OCI-LY3 (cell line): Measurements from ENCODE around the gene TNIP1.

Experiments
- H2AFZ ChIP-seq: fragments of 200-600, 300-600 bp; shearing (Covaris generic); 2 replicates; pipeline ENCODE4 v1.6.0; 2014; ENCODE audit warnings: antibody characterized with exemption, low read depth, low read length
- H3K27ac ChIP-seq: fragments of 200-600, 300-600 bp; sonication (generic); 2 replicates; pipeline ENCODE4 v1.5.1; 2014; ENCODE audit warnings: mild to moderate bottlenecking, low read length, moderate library complexity, mixed read lengths
- H3K27me3 ChIP-seq: fragments of 200-600, 300-600 bp; sonication (generic); 2 replicates; pipeline ENCODE4 v1.6.1; 2014; ENCODE audit warnings: low read depth, low read length, mixed read lengths
- H3K36me3 ChIP-seq: fragments of 200-600, 300-600 bp; sonication (generic); replicated peaks from 2 replicates; pipeline ENCODE3; 2014; ENCODE audit warnings: low read depth, low read length, mixed read lengths
- H3K4me1 ChIP-seq: fragments of 300-600, 200-600 bp; sonication (generic); 2 replicates; pipeline ENCODE4 v1.6.1; 2014; ENCODE audit warnings: low read length, mixed read lengths
- H3K4me2 ChIP-seq: fragments of 200-600, 300-600 bp; sonication (generic); 2 replicates; pipeline ENCODE4 v1.6.1; 2014; ENCODE audit warnings: low read length, mixed read lengths
- H3K4me3 ChIP-seq: fragments of 300-600, 200-600 bp; sonication (generic); 2 replicates; pipeline ENCODE4 v1.5.1; 2014; ENCODE audit warnings: antibody characterized with exemption, mild to moderate bottlenecking, low read length, moderate library complexity
- H3K79me2 ChIP-seq: fragments of 300-600, 200-600 bp; shearing (Covaris generic); 2 replicates; pipeline ENCODE4 v1.6.1; 2014; ENCODE audit warnings: mild to moderate bottlenecking, low read length, mixed read lengths
- H3K9ac ChIP-seq: fragments of 300-600, 200-600 bp; shearing (Covaris generic); 2 replicates; pipeline ENCODE4 v1.6.0; 2014; ENCODE audit warnings: mild to moderate bottlenecking, low read length, moderate library complexity
- H3K9me3 ChIP-seq: fragments of 200-600, 300-600 bp; shearing (Covaris generic); 2 replicates; pipeline ENCODE4 v1.6.1; 2014; ENCODE audit warnings: low read length, mixed read lengths; ENCODE audit not compliant: insufficient read depth
- H4K20me1 ChIP-seq: fragments of 200-600, 300-600 bp; sonication (generic); 2 replicates; pipeline ENCODE4 v1.6.1; 2016; ENCODE audit warnings: low read length, mixed read lengths; ENCODE audit not compliant: insufficient read depth
- CTCF ChIP-seq: fragments of 200-600, 300-600 bp; sonication (generic); IDR thresholded peaks from 2 replicates; pipeline ENCODE4 v1.5.1; 2014; ENCODE audit warnings: antibody characterized with exemption, low read length, low read depth
- EZH2phosphoT487 ChIP-seq: fragments of 200-600 bp; shearing (Covaris generic); IDR thresholded peaks from 2 replicates; pipeline ENCODE4 v1.6.1; 2018; ENCODE audit warnings: antibody characterized with exemption, mixed run types, low read depth

TNIP1 gene

GRCh38 chr5:151115272-151115905 is 34.6 kb upstream of the TNIP1 start:
- H2AFZ ChIP-seq = no peak overlapping the region
- H3K36me3 ChIP-seq = no peaks in the 10 kb centered on the region
- H4K20me1 ChIP-seq = no peaks in the 10 kb centered on the region

DNA sequence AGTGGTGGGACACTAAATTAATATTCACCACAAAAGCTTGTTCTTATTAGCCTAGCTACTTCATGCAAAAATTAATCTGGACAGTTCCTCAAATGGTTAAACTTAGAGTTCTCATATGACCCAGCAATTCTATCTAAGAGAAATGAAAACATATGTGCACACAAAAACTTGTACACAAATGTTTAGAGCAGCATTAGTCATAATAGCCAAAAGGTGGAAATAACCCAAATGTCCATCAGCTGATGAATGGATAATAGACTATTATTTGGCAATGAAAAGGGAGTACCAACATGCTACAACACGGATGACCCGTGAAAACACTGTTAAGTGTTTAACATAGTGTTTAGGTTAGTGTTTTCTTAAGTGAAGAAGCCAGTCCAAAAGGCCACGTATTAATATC is 32.8 kb upstream of the TNIP1 start:
- H3K9me3 ChIP-seq = no peaks in the 10 kb centered on the region
- no peak overlapping the region for H3K4me3 ChIP-seq
- TF ChIP-seq CTCF (no peak), EZH2phosphoT487 (no peak)
- no peak overlapping the region for H3K4me2 ChIP-seq
- no peaks in the 10 kb centered on the region for H3K79me2 ChIP-seq
- no peaks in the 10 kb centered on the region for H4K20me1 ChIP-seq
- H3K27me3 ChIP-seq = peaks cover 2% of the 10 kb centered on the region; the same call in 1 of the 2 replicates
- H3K36me3 ChIP-seq = no peaks in the 10 kb centered on the region
- no peak overlapping the region for H3K27ac ChIP-seq
- H3K4me1 ChIP-seq = peaks cover 41% of the 10 kb centered on the region
- no peak overlapping the region for H2AFZ ChIP-seq
- no peak overlapping the region for H3K9ac ChIP-seq

More at GRCh38 chr5:151115272-151115905, 34.6 kb upstream of the TNIP1 start:
- Histone ChIP-seq H3K4me2 (no peak overlapping the region), H3K27me3 (no peaks in the 10 kb centered on the region), H3K27ac (no peak overlapping the region), H3K4me1 (peaks cover 35% of the 10 kb centered on the region), H3K79me2 (no peaks in the 10 kb centered on the region), H3K4me3 (no peak overlapping the region), H3K9me3 (no peaks in the 10 kb centered on the region), H3K9ac (no peak overlapping the region)
- TF ChIP-seq CTCF = peak; percentile 86
- TF ChIP-seq EZH2phosphoT487 = no peak

GRCh38 chr5:151110992-151111391 is 30.2 kb upstream of the TNIP1 start:
- H3K36me3 ChIP-seq = no peaks in the 10 kb centered on the region
- TF ChIP-seq EZH2phosphoT487 (no peak), CTCF (no peak)

DNA sequence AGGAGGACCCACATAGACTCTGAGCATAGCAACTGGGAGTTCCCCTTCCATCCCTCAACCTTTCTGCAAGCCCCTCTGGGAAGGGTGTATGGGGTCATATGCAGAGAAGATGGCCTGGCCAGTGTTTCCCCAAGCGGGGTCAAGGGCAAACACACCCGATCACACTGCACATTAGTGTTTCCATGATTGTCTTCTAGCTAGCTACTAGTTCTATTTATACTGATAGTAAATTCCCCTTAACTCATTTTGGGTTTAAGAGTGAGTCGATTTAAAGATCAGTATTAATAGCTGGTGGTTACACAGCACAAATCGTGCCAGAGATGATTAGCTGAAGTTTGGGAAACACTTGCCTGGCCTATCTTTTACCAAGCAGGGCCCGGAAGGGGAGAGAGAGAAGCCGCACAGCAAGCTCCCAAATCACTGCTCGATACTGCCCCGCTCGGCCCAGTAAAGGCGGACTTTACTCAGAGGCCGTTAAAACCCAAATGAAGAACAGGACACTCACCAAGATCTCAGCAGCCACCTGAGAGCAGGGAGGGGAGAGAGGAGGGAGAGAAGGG is 29.4 kb upstream of the TNIP1 start:
- Histone ChIP-seq H3K9me3 (no peaks in the 10 kb centered on the region), H3K4me3 (no peak overlapping the region), H2AFZ (no peak overlapping the region), H3K27ac (no peak overlapping the region), H3K79me2 (no peaks in the 10 kb centered on the region), H3K27me3 (peaks cover 2% of the 10 kb centered on the region), H3K36me3 (no peaks in the 10 kb centered on the region), H3K4me2 (peak overlapping the region; percentile 63; the same call in 1 of the 2 replicates), H3K9ac (no peak overlapping the region), H4K20me1 (no peaks in the 10 kb centered on the region), H3K4me1 (peaks cover 41% of the 10 kb centered on the region)
- TF ChIP-seq CTCF (no peak), EZH2phosphoT487 (no peak)

More at GRCh38 chr5:151110992-151111391, 30.2 kb upstream of the TNIP1 start:
- Histone ChIP-seq H3K4me2 (peak overlapping the region; percentile 63), H3K4me1 (peaks cover 41% of the 10 kb centered on the region), H3K27ac (no peak overlapping the region), H3K4me3 (0 out of 2 replicates have a peak overlapping the region, but pooled peaks have one; percentile 14), H2AFZ (no peak overlapping the region), H3K9me3 (no peaks in the 10 kb centered on the region), H4K20me1 (no peaks in the 10 kb centered on the region), H3K9ac (no peak overlapping the region), H3K27me3 (peaks cover 2% of the 10 kb centered on the region), H3K79me2 (no peaks in the 10 kb centered on the region)
